ENCODE data around the gene SLC7A8.

The SLC7A8 gene

GRCh38 chr14:23129759-23130316, 53.6 kb downstream of the SLC7A8 start:
- no peak for DNase-seq (ENCODE audit: low spot score)

GRCh38 chr14:23128969-23129758, 54.3 kb downstream of the SLC7A8 start:
- DNase-seq (ENCODE audit: low spot score), result no peak

- DNase-seq (ENCODE audit: low spot score), result no peak
These were observed 55.6 kb downstream of the SLC7A8 start for GRCh38 chr14:23127861-23128260.

GRCh38 chr14:23126548-23127278, 56.7 kb downstream of the SLC7A8 start:
- DNase-seq (ENCODE audit: low spot score), result no peak

GRCh38 chr14:23125933-23126524, 57.4 kb downstream of the SLC7A8 start:
- no peak for DNase-seq (ENCODE audit: low spot score)

GRCh38 chr14:23125011-23125410, 58.4 kb downstream of the SLC7A8 start:
- no peak for DNase-seq (ENCODE audit: low spot score)

GRCh38 chr14:23124337-23124954, 59.0 kb downstream of the SLC7A8 start:
- no peak for DNase-seq (ENCODE audit: low spot score)

GRCh38 chr14:23123419-23123818, 60.0 kb downstream of the SLC7A8 start:
- DNase-seq (ENCODE audit: low spot score), result no peak

GRCh38 chr14:23122086-23122485, 61.4 kb downstream of the SLC7A8 start:
- no peak for DNase-seq (ENCODE audit: low spot score)

GRCh38 chr14:23121361-23121771, 62.1 kb downstream of the SLC7A8 start:
- DNase-seq (ENCODE audit: low spot score), result no peak

GRCh38 chr14:23120541-23121251, 62.8 kb downstream of the SLC7A8 start:
- DNase-seq (ENCODE audit: low spot score), result peak; percentile 84

GRCh38 chr14:23119363-23120327, 63.8 kb downstream of the SLC7A8 start:
- DNase-seq (ENCODE audit: low spot score), result peak; percentile 27

GRCh38 chr14:23118506-23119362, 64.7 kb downstream of the SLC7A8 start, which contains the start of gene CEBPE:
CEBPE (minus strand) TSS chr14:23119255; CDS start chr14:23119091, 164 bp downstream.
- DNase-seq (ENCODE audit: low spot score), result no peak

- DNase-seq (ENCODE audit: low spot score), result no peak
These were observed 66.0 kb downstream of the SLC7A8 start for GRCh38 chr14:23117371-23118020.

GRCh38 chr14:23115918-23116317, 67.5 kb downstream of the SLC7A8 start:
- no peak for DNase-seq (ENCODE audit: low spot score)

- DNase-seq (ENCODE audit: low spot score), result no peak
These were observed 68.3 kb downstream of the SLC7A8 start for GRCh38 chr14:23115039-23115731.

- DNase-seq (ENCODE audit: low spot score), result no peak
These were observed 68.8 kb downstream of the SLC7A8 start for GRCh38 chr14:23114669-23115038.

GRCh38 chr14:23114120-23114458, 69.4 kb downstream of the SLC7A8 start:
- no peak for DNase-seq (ENCODE audit: low spot score)
